HG03442 (cell line): ENCODE data around the gene GATAD1.
A peak's percentile ranks its signal among the peaks of the same experiment; 100 is the strongest.
"Not testable (repeated sequence)": the region's sequence is repeated elsewhere in the genome, so short reads cannot be mapped to it uniquely, and the experiment has no call there.

Experiments used
- ATAC-seq: cut with Tn5 transposase; IDR thresholded peaks from one replicate; pipeline ENCODE4 v1.9.1; 2021; ENCODE audit warnings: mild to moderate bottlenecking, moderate library complexity; ENCODE audit not compliant: unreplicated experiment

Gene GATAD1

GRCh38 chr7:92447345-92448204, at the start of gene GATAD1:
TSS of gene GATAD1 (plus strand) at chr7:92447482. CDS start at chr7:92447730, 248 bp downstream.
- ATAC-seq, result peak; percentile 87

- ATAC-seq, result no peak
Observed at GRCh38 chr7:92397542-92397941, 49.7 kb upstream of the GATAD1 start.

DNA sequence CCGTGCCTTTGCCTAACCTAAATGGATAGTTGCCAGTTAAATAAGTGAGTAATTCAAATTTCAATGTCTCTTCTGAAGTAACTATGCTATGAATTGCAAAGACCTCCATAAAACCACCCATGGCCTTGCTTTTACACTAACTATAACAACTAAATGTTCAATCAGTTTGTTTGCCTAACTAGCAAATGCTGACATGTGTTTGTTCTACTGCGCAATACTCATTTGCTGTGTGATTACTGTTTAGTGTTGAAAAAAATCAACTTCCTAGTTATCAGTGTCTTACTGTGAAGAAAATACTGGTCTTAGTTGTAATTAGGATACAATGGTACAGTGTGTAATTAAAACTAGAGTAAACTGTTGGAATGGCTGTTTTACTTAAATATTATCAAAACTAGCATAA, 47.3 kb upstream of the GATAD1 start:
- ATAC-seq, result no peak

- no peak for ATAC-seq
Observed at GRCh38 chr7:92402920-92403759, 44.1 kb upstream of the GATAD1 start.

DNA sequence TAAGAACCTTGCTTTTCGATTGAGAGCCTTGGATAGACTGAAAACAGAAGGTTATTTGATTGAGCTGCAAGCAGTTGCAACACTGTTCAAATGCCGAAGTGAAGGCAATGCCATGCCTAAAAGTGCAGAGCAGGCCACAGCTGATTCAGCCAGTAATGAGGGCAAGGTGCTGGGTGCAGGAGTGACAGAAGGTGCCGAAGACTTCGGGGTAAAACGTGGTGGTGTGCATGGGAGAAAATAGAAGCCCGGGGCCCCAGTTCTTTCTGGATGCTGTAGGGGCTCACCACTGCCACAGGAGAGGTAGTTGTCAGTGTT, 43.6 kb upstream of the GATAD1 start:
- ATAC-seq, result no peak

- ATAC-seq, result no peak
Observed at GRCh38 chr7:92404170-92404614, 43.1 kb upstream of the GATAD1 start.

DNA sequence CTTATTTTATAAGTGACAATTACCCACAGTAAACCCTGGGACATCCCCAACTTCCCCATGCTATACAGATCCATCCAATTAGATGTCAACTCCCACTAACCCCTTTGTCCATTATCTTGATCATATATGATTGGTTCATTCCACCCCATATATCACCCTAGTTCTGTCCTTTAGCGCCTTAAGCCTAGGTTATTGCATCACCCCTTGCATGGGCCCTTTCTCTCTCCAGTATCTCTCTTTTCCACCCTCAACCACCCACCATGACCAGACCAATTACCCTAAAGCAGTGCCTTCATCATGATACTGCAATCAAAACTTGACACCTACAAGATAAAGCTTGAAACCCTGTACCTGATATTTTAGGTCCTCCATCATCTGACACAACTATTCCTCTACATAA, 37.9 kb upstream of the GATAD1 start:
- ATAC-seq, result no peak

GRCh38 chr7:92410162-92410561, 37.1 kb upstream of the GATAD1 start:
- not testable (repeated sequence) for ATAC-seq

DNA sequence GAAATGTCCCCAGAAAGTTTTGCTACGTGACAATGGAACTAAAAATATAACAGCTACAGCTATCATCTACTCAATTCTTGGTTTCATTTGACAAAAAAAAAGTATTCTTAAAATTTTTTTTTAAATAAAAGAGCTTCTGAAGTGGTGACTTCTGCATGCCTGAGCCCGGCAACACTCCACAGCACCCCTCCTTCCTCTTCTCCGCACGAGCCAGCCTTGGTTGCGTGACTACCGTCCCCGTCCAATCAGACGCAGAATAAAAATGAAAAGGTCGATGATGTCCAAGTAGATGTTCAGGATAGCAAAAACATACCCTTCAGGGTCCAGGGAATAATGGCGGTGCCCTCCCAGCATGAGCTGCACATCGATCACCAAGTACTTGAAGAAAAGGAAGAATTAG, 34.5 kb upstream of the GATAD1 start:
- no peak for ATAC-seq

GRCh38 chr7:92413550-92413949, 33.7 kb upstream of the GATAD1 start:
- no peak for ATAC-seq

DNA sequence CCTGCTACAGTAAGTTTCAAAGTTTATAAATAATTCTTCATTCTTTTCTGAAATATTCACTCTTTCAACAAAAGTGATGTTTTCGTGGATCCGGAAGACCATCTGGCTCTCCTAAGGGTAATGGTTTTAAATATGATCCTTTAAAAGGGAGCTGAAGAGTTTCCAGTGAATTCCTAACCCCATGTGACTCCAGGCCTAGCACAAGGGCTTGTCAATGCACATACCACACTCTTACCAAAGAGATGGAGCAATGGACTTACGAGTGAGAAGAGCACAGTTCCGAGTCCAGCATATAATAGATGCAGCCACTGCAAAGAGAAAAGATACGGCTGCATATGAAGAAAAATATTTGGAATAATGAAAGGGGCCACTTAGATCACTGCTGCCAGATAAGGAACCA, 32.1 kb upstream of the GATAD1 start:
- ATAC-seq, result no peak

DNA sequence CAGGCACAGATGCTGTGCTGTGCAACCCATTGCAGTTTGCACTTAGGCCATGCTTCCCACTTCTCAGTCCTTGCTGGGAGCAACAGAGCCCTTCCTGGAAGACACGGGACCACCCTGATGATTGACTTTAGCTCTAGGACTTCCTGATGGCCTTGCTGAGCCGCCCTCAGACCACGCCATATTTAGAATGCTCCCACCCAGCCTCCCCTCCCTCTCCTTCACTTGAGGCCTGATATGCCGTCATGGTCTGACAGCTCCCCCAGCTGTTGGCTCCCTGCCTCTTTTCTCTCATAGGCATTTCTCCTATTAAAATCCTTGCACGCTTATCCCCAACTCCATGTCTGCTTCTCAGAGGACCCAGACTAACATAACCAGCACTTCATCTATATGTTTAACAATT, 29.4 kb upstream of the GATAD1 start:
- ATAC-seq, result no peak

DNA sequence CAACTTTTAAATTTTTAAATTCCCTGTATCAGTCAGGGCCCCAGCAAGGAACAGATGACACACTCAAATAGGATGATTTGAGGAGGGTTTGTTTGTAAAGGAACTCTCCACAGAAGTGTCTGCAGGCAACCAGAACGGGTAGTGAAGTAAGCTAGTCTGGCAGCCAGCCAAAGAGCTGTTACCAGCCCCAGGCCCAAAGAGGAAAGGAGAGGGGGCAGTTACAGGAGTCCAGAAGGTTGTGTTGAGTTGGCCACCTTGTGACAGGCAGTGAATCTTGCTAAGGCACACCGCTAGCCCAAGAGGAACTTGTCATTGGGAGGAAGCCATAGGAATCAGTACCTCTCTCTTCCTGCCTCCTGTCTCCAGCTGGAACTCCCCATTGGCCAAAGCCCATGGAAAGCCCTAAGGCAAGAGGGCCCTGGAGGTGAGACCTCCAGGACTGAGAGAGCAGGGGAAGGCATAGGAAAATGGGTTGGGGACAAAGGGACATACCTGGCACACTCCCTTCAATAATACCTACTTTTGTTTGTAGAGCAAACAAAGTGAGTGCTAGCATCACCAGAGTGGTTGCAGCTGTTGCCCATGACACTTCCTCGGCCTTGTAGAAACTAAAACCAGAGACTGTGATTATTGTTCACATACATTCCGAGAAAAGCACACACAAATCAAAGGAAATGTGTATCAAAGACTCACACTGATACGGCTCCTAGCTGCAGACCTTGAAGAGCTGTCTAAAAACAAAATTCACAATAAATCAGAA, 25.4 kb upstream of the GATAD1 start:
- ATAC-seq, result no peak

DNA sequence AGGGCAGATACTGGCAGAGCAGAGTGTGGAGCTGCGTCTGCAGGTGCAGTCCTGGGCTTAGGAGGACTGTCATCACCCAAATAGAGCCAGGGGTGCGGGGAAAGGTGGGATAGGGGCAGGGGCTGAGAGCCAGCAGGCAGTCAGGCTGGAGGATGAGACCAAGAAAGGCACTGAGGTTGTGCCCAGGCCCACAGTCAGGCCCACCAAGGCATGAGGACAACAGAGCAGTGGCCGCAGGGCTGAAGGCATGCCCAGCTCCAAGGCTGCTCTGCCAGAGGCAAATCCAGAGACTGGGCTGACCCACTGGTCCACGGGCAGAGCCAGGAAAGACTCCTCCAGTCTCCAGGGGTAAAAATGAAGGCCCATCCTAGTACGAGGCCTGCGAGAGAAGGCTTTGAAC, 24.4 kb upstream of the GATAD1 start:
- ATAC-seq, result no peak

- no peak for ATAC-seq
Observed at GRCh38 chr7:92423710-92424131, 23.6 kb upstream of the GATAD1 start.

- ATAC-seq, result no peak
Observed at GRCh38 chr7:92425311-92425947, 21.9 kb upstream of the GATAD1 start.

GRCh38 chr7:92427193-92427592, 20.1 kb upstream of the GATAD1 start:
- no peak for ATAC-seq

GRCh38 chr7:92432299-92432946, 14.9 kb upstream of the GATAD1 start:
- no peak for ATAC-seq

DNA sequence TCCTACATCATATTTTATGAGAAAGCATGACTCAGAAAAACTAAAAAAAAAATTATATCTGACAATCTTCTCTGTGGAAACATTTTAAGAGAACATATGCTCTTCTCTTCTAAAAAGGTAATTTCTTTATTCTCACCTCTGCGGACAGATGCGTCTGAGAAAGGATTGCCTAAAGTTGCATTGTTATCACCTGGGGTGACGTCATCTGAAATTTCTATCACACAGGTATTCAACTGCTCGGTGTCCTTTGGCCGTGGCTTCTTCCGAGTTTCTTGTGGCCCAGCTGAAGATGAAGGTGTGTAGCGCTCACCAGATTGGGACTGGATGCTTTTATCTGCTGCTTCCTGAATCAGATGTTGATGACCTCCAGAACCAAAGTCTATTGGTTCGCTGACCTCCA, 14.3 kb upstream of the GATAD1 start:
- no peak for ATAC-seq

- no peak for ATAC-seq
Observed at GRCh38 chr7:92435542-92435941, 11.7 kb upstream of the GATAD1 start.
